Mucosa of descending colon (tissue), 3 donors: ENCODE results near the gene ADPRHL1. TPM values are rescaled to one million over a fixed set of nuclear protein-coding genes. Genes with fewer than 3 reads are reported as not detected.

Experiments
- ATAC-seq: fragments of 200-7000 bp; cut with Tn5 transposase; one replicate; pipeline ENCODE4 v1.9.1; 2020; ENCODE audit warnings: mild to moderate bottlenecking, moderate library complexity
- DNase-seq, 3 donors: peaks; one replicate each; pipeline ENCODE4 v3.0.0-alpha.2; 2020
- H3K36me3 ChIP-seq: fragments of 200-600 bp; one replicate; pipeline ENCODE4 v1.8.0; 2021; ENCODE audit warnings: low read depth, mild to moderate bottlenecking
- H3K4me1 ChIP-seq: fragments of 200-600 bp; one replicate; pipeline ENCODE4 v1.8.0; 2021; ENCODE audit warnings: low read depth, mild to moderate bottlenecking
- H3K4me3 ChIP-seq: fragments of 200-600 bp; one replicate; pipeline ENCODE4 v1.8.0; 2021; ENCODE audit warnings: mild to moderate bottlenecking
- H3K9me3 ChIP-seq: fragments of 200-600 bp; one replicate; pipeline ENCODE4 v1.8.0; 2021; ENCODE audit warnings: mild to moderate bottlenecking
- intact Hi-C, 2 donors: fragments of 100-400 bp; cut with DNase I in 1 of 2; cut with micrococcal nuclease in 1 of 2; formaldehyde crosslinking; loops; one replicate each; pipeline versions ENCODE4 v1.11.0 to v1.11.1; 2022; cut with DNase I, micrococcal nuclease
- total RNA-seq, 3 donors: library from RNA; stranded (reverse); fragmentation: NEBNext Ultra II Directional in 2 of 3; extraction: Animal tissue kit (Norgen Biotek cat#: 25700) in 2 of 3; gene quantifications; one replicate each; pipeline versions ENCODE4 v1.2.1 to v1.2.4, GENCODE V29; 2021 to 2023
- TF ChIP-seq, protein P1 (sequence below): fragments of 200-600 bp; IDR thresholded peaks from one replicate; pipeline ENCODE4 v1.8.0; 2022; ENCODE audit warnings: antibody characterized with exemption, mild to moderate bottlenecking
- donor health status: DM: no; HTN: no; CAD: no; lungs with moderate emphysema.
- donor health status: DM: no; HTN: no; CAD: no.
- donor health status: DM: no; HTN: yes; CAD: no.

Gene ADPRHL1
- total RNA-seq, 3 donors from 2014 or later, result 5.1 to 9.2 (median 7.1) TPM

DNA sequence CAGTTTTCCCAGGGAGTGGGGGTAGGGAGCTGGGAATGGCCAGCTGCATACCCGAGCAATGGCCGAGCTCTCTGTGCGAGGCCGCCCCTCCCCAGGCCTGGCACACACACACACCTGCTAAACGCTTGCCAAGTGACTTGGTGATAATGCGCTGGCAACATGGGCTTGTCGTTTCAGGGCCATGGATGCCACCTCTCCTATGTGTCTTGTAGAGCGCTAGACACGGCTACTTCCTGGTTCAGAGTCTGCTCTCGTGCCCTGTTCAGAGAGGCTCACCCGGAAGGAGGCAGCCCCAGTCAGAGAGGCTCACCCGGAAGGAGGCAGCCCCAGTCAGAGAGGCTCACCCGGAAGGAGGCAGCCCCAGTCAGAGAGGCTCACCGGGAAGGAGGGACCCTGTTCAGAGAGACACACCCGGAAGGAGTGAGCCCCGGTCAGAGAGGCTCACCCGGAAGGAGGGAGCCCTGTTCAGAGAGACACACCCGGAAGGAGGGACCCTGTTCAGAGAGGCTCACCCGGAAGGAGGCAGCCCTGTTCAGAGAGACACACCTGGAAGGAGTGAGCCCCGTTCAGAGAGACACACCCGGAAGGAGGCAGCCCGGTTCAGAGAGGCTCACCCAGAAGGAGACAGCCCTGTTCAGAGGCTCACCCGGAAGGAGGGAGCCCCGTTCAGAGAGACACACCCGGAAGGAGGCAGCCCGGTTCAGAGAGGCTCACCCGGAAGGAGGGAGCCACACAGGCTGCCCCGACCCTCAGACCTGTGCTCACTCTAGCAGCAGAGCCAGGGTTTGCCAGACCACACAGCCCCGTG, 4.2 kb downstream of the ADPRHL1 start:
- peaks cover 7% of the 10 kb centered on the region for H3K4me1 ChIP-seq
- no peak overlapping the region for H3K4me3 ChIP-seq
- intact Hi-C loops, result no loop called here
- H3K9me3 ChIP-seq, result no peaks in the 10 kb centered on the region
- ATAC-seq (peak; percentile 85), DNase-seq (peak; percentile 82 to 90 (median 87))
- no peaks in the 10 kb centered on the region for H3K36me3 ChIP-seq
- TF ChIP-seq, protein P1, sequence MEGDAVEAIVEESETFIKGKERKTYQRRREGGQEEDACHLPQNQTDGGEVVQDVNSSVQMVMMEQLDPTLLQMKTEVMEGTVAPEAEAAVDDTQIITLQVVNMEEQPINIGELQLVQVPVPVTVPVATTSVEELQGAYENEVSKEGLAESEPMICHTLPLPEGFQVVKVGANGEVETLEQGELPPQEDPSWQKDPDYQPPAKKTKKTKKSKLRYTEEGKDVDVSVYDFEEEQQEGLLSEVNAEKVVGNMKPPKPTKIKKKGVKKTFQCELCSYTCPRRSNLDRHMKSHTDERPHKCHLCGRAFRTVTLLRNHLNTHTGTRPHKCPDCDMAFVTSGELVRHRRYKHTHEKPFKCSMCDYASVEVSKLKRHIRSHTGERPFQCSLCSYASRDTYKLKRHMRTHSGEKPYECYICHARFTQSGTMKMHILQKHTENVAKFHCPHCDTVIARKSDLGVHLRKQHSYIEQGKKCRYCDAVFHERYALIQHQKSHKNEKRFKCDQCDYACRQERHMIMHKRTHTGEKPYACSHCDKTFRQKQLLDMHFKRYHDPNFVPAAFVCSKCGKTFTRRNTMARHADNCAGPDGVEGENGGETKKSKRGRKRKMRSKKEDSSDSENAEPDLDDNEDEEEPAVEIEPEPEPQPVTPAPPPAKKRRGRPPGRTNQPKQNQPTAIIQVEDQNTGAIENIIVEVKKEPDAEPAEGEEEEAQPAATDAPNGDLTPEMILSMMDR, result no peak

DNA sequence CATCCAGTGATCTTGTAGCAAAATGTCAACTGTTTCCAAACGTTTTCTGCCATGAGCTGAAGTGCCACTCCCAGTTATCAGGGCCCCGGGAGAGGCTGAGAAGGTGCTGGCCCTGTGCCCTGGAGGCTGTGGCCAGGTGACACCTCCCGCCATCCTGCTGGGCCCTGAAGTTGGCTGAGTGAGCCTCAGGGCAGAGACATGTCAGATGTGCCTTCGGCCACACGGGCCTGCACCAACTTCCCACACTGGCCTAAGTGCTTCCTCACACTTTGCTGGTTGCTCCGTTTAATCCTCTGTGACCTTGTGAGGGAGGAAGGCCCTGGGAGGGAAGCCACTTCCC, 4.8 kb downstream of the ADPRHL1 start:
- TF ChIP-seq, protein P1, result no peak
- no peaks in the 10 kb centered on the region for H3K36me3 ChIP-seq
- ATAC-seq, result peak; percentile 69
- H3K4me1 ChIP-seq, result peaks cover 7% of the 10 kb centered on the region
- intact Hi-C loops, result no loop called here
- no peaks in the 10 kb centered on the region for H3K9me3 ChIP-seq
- H3K4me3 ChIP-seq, result no peak overlapping the region
- DNase-seq, result peak; percentile 53 to 66 (median 61)

DNA sequence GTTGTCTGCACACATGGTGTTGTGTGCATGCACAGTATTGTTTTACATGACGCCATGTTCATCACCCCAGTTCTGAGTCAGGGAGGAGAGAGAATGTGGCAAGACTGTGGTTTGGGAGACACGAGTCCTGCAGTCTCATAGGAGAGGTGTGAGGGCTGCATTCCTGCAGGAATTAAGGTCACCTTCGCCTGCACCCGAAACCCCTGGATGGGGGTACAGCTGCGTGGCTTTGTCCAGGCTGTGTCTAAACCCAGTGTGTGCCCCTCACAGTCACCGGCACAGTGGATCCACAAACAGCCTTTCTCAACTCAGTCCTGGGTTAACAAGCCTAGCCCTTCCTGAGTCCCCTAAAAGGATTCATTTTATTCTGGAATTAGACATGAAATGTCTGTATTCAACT, 5.7 kb downstream of the ADPRHL1 start:
- DNase-seq (no peak), ATAC-seq (no peak)
- no peaks in the 10 kb centered on the region for H3K36me3 ChIP-seq
- intact Hi-C loops, result no loop called here
- peaks cover 7% of the 10 kb centered on the region for H3K4me1 ChIP-seq
- no peak overlapping the region for H3K4me3 ChIP-seq
- TF ChIP-seq, protein P1, result no peak
- no peaks in the 10 kb centered on the region for H3K9me3 ChIP-seq

DNA sequence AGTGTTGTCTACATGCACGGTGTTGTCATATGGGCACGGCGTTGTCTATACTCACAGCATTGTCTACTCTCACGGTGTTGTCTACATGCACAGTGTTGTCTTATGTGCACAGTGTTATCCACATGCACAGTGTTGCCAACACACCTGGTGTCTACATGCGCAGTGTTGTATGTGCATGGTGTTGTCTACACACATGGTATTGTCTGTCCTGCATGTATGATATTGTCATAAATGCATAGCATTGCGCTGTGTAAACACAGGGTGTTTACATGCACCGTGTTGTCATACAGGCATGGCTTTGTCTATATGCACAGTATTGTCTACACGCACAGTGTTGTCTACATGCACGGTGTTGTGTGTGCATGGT, 6.8 kb downstream of the ADPRHL1 start:
- Histone ChIP-seq H3K4me3 (no peak overlapping the region), H3K9me3 (no peaks in the 10 kb centered on the region), H3K36me3 (no peaks in the 10 kb centered on the region), H3K4me1 (peaks cover 7% of the 10 kb centered on the region)
- intact Hi-C loops, result no loop called here
- no peak for ATAC-seq
- DNase-seq, result no peak
- TF ChIP-seq, protein P1, result no peak

DNA sequence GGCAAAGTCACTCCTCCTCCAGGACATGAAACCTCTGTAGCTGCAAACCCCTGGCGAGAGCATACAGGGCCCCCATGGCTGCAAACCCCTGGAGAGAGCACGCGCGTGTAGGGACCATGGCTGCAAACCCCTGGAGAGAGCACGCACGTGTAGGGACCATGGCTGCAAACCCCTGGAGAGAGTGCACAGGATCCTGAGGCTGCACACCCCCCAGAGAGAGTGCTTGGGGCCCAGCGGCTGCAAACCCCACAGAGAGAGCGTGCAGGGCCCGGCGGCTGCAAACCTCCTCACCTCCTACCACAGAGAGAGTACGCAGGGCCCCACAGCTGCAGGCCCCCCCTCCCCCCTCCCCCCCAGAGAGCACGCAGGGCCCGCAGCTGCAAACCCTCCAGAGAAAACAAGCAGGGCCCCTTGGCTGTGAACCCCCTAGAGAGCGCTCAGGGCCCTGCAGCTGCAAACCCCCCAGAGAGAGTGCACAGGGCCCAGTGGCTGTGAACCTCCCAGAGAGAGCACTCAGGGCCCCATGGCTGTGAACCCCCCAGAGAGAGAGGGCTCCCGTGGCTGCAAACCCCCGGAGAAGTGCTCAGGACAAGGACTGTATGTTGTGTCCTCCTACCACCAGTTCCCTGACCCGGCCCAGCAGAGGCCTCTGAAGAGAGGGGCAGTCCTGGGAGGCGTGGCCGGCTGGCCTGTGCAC, 7.3 kb downstream of the ADPRHL1 start:
- TF ChIP-seq, protein P1, result no peak
- Histone ChIP-seq H3K4me1 (peaks cover 7% of the 10 kb centered on the region), H3K36me3 (no peaks in the 10 kb centered on the region), H3K9me3 (no peaks in the 10 kb centered on the region), H3K4me3 (no peak overlapping the region)
- DNase-seq (peak in 1 of 3 donors; percentile 43), ATAC-seq (no peak)
- intact Hi-C loops, result no loop called here
